NCI-H2107 (cell line): ENCODE measurements around the gene SERPINB8.

ENCODE experiments used
- DNase-seq: peaks from one replicate; lab custom pipeline; 2025; lab: John Stamatoyannopoulos, UW

Gene SERPINB8

GRCh38 chr18:64017870-64018269 lies 48.0 kb downstream of the SERPINB8 start:
- no peak for DNase-seq

- no peak for DNase-seq
Observed at GRCh38 chr18:64019922-64020756, 50.3 kb downstream of the SERPINB8 start.

GRCh38 chr18:64026350-64026749 lies 56.5 kb downstream of the SERPINB8 start:
- no peak for DNase-seq

- no peak for DNase-seq
Observed at GRCh38 chr18:64027931-64028695, 58.2 kb downstream of the SERPINB8 start.

GRCh38 chr18:64029096-64029495 lies 59.2 kb downstream of the SERPINB8 start:
- DNase-seq = no peak

- no peak for DNase-seq
Observed at GRCh38 chr18:64031411-64031810, 61.5 kb downstream of the SERPINB8 start.

- no peak for DNase-seq
Observed at GRCh38 chr18:64032312-64032711, 62.4 kb downstream of the SERPINB8 start.

- DNase-seq = no peak
Observed at GRCh38 chr18:64037812-64038414, 68.0 kb downstream of the SERPINB8 start.
